ENCODE data around the gene RBM3. TPM values are rescaled to one million over a fixed set of nuclear protein-coding genes. Genes with fewer than 3 reads are reported as not detected.

Gene RBM3
- total RNA-seq, 1 donor from 2014 or later, result 130 TPM

DNA sequence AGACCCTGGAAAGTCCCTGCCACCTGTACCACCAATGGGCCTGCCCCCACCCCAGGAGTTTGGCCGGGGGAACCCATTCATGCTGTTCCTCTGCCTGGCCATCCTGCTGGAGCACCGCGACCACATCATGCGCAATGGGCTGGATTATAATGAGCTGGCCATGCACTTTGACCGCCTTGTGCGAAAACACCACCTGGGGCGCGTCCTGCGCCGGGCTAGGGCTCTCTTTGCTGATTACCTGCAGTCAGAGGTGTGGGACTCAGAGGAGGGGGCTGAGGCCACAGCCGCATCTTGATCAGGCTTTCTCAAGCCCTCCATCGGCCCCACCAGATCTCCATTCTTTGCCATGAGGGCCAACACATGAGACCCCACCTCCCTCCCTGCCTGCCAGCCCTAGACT lies 13.6 kb upstream of the RBM3 start:
- no peak overlapping the region for H3K9ac ChIP-seq
- Mint-ChIP-seq H3K9me3 (peaks cover 11% of the 10 kb centered on the region), H3K36me3 (peaks cover 4% of the 10 kb centered on the region), H3K27ac (no peak overlapping the region), H3K4me3 (no peak overlapping the region), H3K27me3 (ENCODE audit: insufficient read depth, low read depth) (no peaks in the 10 kb centered on the region), H3K4me1 (no peaks in the 10 kb centered on the region)
- no peaks in the 10 kb centered on the region for H3K79me2 ChIP-seq (ENCODE audit: low read depth)
- H3K36me3 ChIP-seq, result no peaks in the 10 kb centered on the region
- H3K4me1 ChIP-seq, result no peaks in the 10 kb centered on the region
- H3K27ac ChIP-seq, result no peak overlapping the region
- TF ChIP-seq, protein P1, sequence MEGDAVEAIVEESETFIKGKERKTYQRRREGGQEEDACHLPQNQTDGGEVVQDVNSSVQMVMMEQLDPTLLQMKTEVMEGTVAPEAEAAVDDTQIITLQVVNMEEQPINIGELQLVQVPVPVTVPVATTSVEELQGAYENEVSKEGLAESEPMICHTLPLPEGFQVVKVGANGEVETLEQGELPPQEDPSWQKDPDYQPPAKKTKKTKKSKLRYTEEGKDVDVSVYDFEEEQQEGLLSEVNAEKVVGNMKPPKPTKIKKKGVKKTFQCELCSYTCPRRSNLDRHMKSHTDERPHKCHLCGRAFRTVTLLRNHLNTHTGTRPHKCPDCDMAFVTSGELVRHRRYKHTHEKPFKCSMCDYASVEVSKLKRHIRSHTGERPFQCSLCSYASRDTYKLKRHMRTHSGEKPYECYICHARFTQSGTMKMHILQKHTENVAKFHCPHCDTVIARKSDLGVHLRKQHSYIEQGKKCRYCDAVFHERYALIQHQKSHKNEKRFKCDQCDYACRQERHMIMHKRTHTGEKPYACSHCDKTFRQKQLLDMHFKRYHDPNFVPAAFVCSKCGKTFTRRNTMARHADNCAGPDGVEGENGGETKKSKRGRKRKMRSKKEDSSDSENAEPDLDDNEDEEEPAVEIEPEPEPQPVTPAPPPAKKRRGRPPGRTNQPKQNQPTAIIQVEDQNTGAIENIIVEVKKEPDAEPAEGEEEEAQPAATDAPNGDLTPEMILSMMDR (IDR thresholded peaks at IDR 0.05), result no peak
- TF ChIP-seq EZH2 (IDR thresholded peaks at IDR 0.05), result no peak
- TF ChIP-seq EZH2phosphoT487 (IDR thresholded peaks at IDR 0.05), result no peak
- H2AFZ ChIP-seq (replicated peaks), result no peak overlapping the region
- no peak overlapping the region for H3K4me3 ChIP-seq
- H3K9me3 ChIP-seq (ENCODE audit: low read depth), result no peaks in the 10 kb centered on the region
- no peaks in the 10 kb centered on the region for H3K27me3 ChIP-seq
- no peak for DNase-seq (ENCODE audit: low spot score)
- H4K20me1 ChIP-seq (ENCODE audit: low read depth), result no peaks in the 10 kb centered on the region
- no peaks in the 10 kb centered on the region for H3F3A ChIP-seq (ENCODE audit: low read depth)
- H3K4me2 ChIP-seq, result no peak overlapping the region

DNA sequence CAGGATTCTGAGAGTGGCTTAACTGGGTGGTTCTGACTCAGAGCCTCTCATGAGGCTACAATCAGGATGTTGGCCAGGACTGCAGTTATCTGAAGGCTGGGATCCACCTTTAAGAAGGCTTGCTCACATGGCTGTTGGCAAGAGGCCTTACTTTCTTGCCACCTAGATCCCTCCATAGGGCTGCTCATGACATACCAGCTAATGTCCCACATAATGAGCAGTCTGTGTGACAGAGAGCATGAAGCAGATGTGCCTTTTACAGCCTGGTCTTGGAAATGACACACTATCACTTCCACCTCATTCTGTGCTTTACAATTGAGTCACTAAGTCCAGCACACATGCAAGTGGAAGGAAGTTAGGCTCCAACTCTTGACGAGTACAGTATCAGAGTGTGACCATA lies 4.3 kb upstream of the RBM3 start:
- no peak overlapping the region for H3K9ac ChIP-seq
- H3K27ac Mint-ChIP-seq, result no peak overlapping the region
- H3K9me3 Mint-ChIP-seq, result peaks cover 15% of the 10 kb centered on the region
- no peaks in the 10 kb centered on the region for H3K4me1 ChIP-seq
- H3K4me3 Mint-ChIP-seq, result no peak overlapping the region
- no peaks in the 10 kb centered on the region for H3F3A ChIP-seq (ENCODE audit: low read depth)
- H3K36me3 ChIP-seq, result no peaks in the 10 kb centered on the region
- peaks cover 3% of the 10 kb centered on the region for H3K27me3 Mint-ChIP-seq (ENCODE audit: insufficient read depth, low read depth)
- H3K79me2 ChIP-seq (ENCODE audit: low read depth), result peaks cover 2% of the 10 kb centered on the region
- H3K4me3 ChIP-seq, result no peak overlapping the region
- H3K36me3 Mint-ChIP-seq, result peaks cover 2% of the 10 kb centered on the region
- TF ChIP-seq EZH2 (IDR thresholded peaks at IDR 0.05) (no peak), EZH2phosphoT487 (IDR thresholded peaks at IDR 0.05) (no peak)
- TF ChIP-seq, protein P1 (IDR thresholded peaks at IDR 0.05), result no peak
- no peaks in the 10 kb centered on the region for H3K9me3 ChIP-seq (ENCODE audit: low read depth)
- no peaks in the 10 kb centered on the region for H4K20me1 ChIP-seq (ENCODE audit: low read depth)
- no peak overlapping the region for H3K4me2 ChIP-seq
- no peaks in the 10 kb centered on the region for H3K4me1 Mint-ChIP-seq
- DNase-seq (ENCODE audit: low spot score), result no peak
- no peak overlapping the region for H3K27ac ChIP-seq
- no peak overlapping the region for H2AFZ ChIP-seq (replicated peaks)
- H3K27me3 ChIP-seq, result no peaks in the 10 kb centered on the region

DNA sequence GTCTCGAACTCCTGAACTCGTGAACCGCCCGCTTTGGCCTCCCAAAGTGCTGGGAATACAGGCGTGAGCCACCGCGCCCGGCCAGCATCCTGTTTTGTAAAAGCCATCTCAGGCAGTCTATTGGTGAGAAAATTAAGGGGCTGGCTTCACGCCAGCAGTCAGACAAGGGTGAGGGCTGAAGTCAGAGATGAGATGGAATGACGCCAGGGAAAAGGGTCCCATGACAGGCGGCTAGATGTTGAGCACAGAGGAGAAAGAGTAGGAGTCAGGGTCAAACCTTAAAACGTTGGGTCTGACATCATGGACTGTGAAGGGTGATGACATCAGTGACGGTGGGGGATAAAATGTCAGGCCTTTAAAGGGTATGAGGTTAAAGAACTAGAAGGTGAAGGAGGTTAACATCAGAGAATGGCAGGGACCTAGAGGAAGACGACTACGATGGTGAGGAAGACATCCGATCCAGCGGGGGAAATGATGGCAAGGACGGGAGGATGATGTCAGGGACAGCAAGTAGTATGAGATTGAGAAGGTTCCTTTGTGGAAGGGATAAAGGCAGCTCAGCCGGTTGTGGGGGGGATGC lies 504 bp upstream of the RBM3 start:
- peaks cover 11% of the 10 kb centered on the region for H3K9me3 Mint-ChIP-seq
- peaks cover 11% of the 10 kb centered on the region for H3K36me3 ChIP-seq
- no peak overlapping the region for H3K9ac ChIP-seq
- no peaks in the 10 kb centered on the region for H3K4me1 Mint-ChIP-seq
- no peak overlapping the region for H2AFZ ChIP-seq (replicated peaks)
- peaks cover 20% of the 10 kb centered on the region for H3F3A ChIP-seq (ENCODE audit: low read depth)
- peaks cover 27% of the 10 kb centered on the region for H3K79me2 ChIP-seq (ENCODE audit: low read depth)
- H3K4me1 ChIP-seq, result no peaks in the 10 kb centered on the region
- no peak for DNase-seq (ENCODE audit: low spot score)
- TF ChIP-seq EZH2phosphoT487 (IDR thresholded peaks at IDR 0.05) (no peak), EZH2 (IDR thresholded peaks at IDR 0.05) (no peak)
- TF ChIP-seq, protein P1 (IDR thresholded peaks at IDR 0.05), result no peak
- H3K27me3 ChIP-seq, result no peaks in the 10 kb centered on the region
- H3K9me3 ChIP-seq (ENCODE audit: low read depth), result no peaks in the 10 kb centered on the region
- H3K36me3 Mint-ChIP-seq, result peaks cover 9% of the 10 kb centered on the region
- peak overlapping the region; percentile 90 for H3K4me2 ChIP-seq
- H3K27ac ChIP-seq, result no peak overlapping the region
- H3K27ac Mint-ChIP-seq, result peak overlapping the region; percentile 9
- peak overlapping the region; percentile 62 for H3K4me3 ChIP-seq
- H3K27me3 Mint-ChIP-seq (ENCODE audit: insufficient read depth, low read depth), result peaks cover 3% of the 10 kb centered on the region
- no peaks in the 10 kb centered on the region for H4K20me1 ChIP-seq (ENCODE audit: low read depth)
- peak overlapping the region; percentile 90 for H3K4me3 Mint-ChIP-seq

Data from neural progenitor cell (in vitro differentiated cells).